Central memory CD8-positive, alpha-beta T cell (primary cell): ENCODE data around the gene ZC3H12D.
"Not testable (repeated sequence)": the region's sequence is repeated elsewhere in the genome, so short reads cannot be mapped to it uniquely, and the experiment has no call there.

Source experiments
- ATAC-seq: fragments of 150-1000 bp; cut with Tn5 transposase; replicated peaks from 2 replicates; pipeline ENCODE4 v1.10.0; 2022; ENCODE audit warnings: mild to moderate bottlenecking, moderate FRiP score, moderate number of reproducible peaks; ENCODE audit not compliant: poor library complexity, severe bottlenecking; ENCODE audit errors: extremely low read depth
- DNase-seq, 2 donors: peaks; one replicate each; pipeline ENCODE4 v3.0.0; 2021; ENCODE audit warnings: low spot score in 2 of 2
- H3K27ac Mint-ChIP-seq: one replicate; pipeline ENCODE4 v1.8.0; 2022; ENCODE audit warnings: low read depth, mild to moderate bottlenecking, moderate library complexity, mixed read lengths
- H3K27me3 Mint-ChIP-seq: one replicate; pipeline ENCODE4 v1.8.0; 2022; ENCODE audit warnings: mixed read lengths
- H3K36me3 Mint-ChIP-seq: one replicate; pipeline ENCODE4 v1.8.0; 2022; ENCODE audit warnings: mild to moderate bottlenecking, moderate library complexity, mixed read lengths; ENCODE audit not compliant: insufficient read depth
- H3K4me1 Mint-ChIP-seq: one replicate; pipeline ENCODE4 v1.8.0; 2022; ENCODE audit warnings: mixed read lengths
- H3K4me3 Mint-ChIP-seq: one replicate; pipeline ENCODE4 v1.8.0; 2022; ENCODE audit warnings: mild to moderate bottlenecking, moderate library complexity, mixed read lengths
- H3K9me3 Mint-ChIP-seq: one replicate; pipeline ENCODE4 v1.8.0; 2022; ENCODE audit warnings: mixed read lengths

ZC3H12D gene

DNA sequence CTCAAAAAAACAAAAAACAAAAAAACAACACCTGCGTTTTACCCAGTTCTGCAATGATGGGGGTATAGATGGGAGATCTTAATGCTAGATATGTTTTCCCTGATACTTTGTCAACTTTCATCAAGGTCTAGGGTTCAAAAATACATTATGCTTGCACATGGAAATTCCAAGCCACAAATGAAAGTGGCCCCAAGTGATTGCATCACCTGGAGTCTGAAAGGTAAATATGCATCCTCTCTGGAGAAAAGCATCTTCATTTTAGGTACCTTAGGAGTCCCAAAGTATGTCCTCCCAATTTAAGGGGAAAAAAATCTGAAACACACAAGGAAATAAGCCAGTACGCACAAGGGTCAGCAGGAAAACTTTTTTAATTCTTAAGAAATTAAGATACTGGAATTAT lies 12.6 kb upstream of the ZC3H12D start:
- H3K4me3 Mint-ChIP-seq, result no peak overlapping the region
- peaks cover 19% of the 10 kb centered on the region for H3K4me1 Mint-ChIP-seq
- peaks cover 10% of the 10 kb centered on the region for H3K36me3 Mint-ChIP-seq
- ATAC-seq, result no peak
- H3K27me3 Mint-ChIP-seq, result no peaks in the 10 kb centered on the region
- no peaks in the 10 kb centered on the region for H3K9me3 Mint-ChIP-seq
- peak overlapping the region; percentile 69 for H3K27ac Mint-ChIP-seq
- DNase-seq, result no peak

DNA sequence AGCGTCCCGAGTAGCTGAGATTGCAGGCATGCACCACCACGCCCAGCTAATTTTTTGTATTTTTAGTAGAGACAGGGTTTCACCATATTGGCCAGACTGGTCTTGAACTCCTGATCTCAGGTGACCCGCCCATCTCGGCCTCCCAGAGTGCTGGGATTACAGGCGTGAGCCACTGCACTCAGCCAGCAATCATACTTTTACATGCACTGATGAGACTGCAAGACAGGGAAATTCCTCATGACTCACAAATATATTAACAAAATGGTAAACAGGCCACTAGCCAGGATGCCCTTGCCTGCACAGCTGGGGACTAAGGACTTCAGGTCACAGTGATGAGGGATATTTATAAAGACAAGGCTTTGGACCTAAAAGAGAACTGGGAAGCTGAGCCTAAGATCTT lies 11.8 kb upstream of the ZC3H12D start:
- H3K36me3 Mint-ChIP-seq, H3K9me3 Mint-ChIP-seq, DNase-seq, ATAC-seq, H3K4me3 Mint-ChIP-seq, H3K27me3 Mint-ChIP-seq: not testable (repeated sequence)
- peak overlapping the region; percentile 96 for H3K27ac Mint-ChIP-seq
- peaks cover 19% of the 10 kb centered on the region for H3K4me1 Mint-ChIP-seq

DNA sequence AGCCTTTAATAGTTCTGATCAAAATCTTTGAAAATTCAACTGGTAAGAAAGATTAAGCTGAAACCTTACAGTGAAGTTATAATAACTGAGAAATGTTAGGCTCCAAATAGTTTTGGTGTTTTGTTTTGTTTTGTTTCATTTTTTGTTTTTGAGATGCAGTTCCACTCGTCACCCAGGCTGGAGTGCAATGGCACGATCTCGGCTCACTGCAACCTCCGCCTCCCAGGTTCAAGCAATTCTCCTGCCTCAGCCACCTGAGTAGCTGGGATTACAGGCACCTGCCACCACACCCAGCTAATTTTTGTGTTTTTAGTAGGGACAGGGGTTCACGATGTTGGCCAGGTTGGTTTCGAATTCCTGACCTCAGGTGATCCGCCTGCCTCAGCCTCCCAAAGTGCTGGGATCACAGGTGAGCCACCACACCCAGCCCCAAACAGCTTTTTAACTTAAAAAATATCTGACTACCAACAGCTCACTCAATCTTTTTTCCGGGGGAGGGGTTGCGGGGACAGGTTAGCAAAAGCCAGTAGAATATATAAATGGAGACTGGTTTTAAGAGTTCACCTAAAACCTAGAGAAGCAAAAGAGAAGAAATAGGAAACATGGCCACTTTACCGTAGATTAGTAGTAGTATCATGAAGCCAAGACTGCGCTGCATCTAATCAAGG lies 10.7 kb upstream of the ZC3H12D start:
- not testable (repeated sequence) for H3K36me3 Mint-ChIP-seq, H3K27me3 Mint-ChIP-seq, DNase-seq, H3K9me3 Mint-ChIP-seq
- Mint-ChIP-seq H3K4me3 (peak overlapping the region; percentile 71), H3K27ac (peak overlapping the region; percentile 96), H3K4me1 (peaks cover 19% of the 10 kb centered on the region)
- ATAC-seq, result peak; percentile 61

- not testable (repeated sequence) for H3K9me3 Mint-ChIP-seq, H3K27me3 Mint-ChIP-seq, H3K36me3 Mint-ChIP-seq
- Mint-ChIP-seq H3K4me1 (peaks cover 19% of the 10 kb centered on the region), H3K27ac (peak overlapping the region; percentile 96), H3K4me3 (peak overlapping the region; percentile 71)
- peak; percentile 94 for ATAC-seq
- DNase-seq, result peak in 1 of 2 donors; percentile 51
These were observed 10.0 kb upstream of the ZC3H12D start for GRCh38 chr6:149494810-149495209.

DNA sequence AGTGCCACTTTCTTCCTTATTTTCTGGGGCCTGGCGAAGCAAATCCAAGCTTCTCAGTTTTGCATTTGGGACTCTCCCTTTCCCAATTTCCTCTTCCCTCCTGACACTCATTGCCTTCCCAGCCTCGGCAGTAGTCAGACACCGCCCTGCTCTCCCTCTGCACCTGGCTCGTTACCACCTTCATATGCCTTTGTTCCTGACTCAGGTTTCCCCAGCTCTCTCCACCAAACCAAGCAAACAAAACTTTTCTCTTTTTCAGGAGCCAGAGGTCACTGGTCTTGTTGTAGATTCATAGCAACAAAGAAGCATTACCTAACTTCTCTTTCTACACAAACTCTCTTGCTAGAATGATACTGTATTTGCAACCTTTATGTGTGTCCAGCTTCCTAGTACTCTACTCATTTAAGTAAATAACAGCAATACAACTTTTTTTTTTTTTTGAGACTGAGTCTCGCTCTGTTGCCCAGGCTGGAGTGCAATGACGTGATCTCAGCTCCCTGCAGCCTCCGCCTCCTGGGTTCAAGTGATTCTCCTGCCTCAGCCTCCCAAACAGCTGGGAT lies 9.0 kb upstream of the ZC3H12D start:
- H3K36me3 Mint-ChIP-seq, result peaks cover 3% of the 10 kb centered on the region
- no peak overlapping the region for H3K4me3 Mint-ChIP-seq
- peak overlapping the region; percentile 96 for H3K27ac Mint-ChIP-seq
- ATAC-seq (no peak), DNase-seq (no peak)
- H3K9me3 Mint-ChIP-seq, result no peaks in the 10 kb centered on the region
- peaks cover 19% of the 10 kb centered on the region for H3K4me1 Mint-ChIP-seq
- H3K27me3 Mint-ChIP-seq, result no peaks in the 10 kb centered on the region

DNA sequence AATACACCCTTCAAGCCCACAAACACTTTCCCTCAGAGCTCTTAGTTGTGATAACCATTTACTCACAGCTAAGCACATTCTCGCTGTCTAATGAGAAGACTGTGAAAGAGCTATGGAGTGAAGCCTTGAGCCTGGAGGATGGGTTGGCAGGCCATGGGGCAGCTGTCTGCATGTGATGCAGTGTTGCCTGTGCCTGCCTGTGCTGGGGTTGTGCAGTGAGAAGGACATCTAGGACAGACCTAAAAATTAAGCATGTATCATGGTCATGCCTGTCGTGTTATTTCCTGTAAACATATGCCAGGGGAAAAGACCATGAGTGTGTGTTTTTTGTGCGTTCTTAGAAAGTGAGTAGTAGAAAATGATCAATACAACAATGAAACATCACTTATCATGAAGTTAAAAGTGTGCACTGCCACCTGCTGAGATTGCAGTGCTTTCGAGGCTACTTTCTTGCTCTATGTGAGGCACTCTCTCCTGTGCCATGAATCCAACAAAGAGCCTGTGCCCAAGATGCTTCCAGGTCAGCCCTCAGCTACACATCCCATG lies 8.1 kb upstream of the ZC3H12D start:
- no peak for DNase-seq
- H3K27ac Mint-ChIP-seq, result peak overlapping the region; percentile 96

DNA sequence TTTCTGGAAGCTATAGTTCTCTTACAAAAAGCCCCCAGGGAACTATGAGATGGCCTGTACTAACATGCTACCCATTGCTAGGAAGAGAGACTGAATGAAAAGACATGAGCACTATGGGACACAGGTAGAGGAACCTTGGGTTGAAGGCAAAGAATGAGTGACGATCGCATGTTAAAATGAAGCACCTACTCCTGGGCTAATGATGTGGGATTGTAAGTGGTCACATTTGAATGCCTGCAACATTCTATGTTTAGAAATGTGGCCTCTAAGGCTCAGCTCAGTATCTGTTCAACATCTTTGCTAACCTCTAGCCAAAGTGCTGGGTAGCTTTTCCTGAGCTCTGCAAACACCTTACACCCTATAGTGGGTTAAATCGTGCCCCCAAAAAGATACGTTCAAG lies 5.2 kb upstream of the ZC3H12D start:
- Mint-ChIP-seq H3K36me3 (peaks cover 10% of the 10 kb centered on the region), H3K4me3 (no peak overlapping the region), H3K4me1 (peaks cover 18% of the 10 kb centered on the region), H3K9me3 (no peaks in the 10 kb centered on the region), H3K27me3 (no peaks in the 10 kb centered on the region), H3K27ac (no peak overlapping the region)
- DNase-seq, result no peak
- no peak for ATAC-seq

More for the DNA sequence above, 8.1 kb upstream of the ZC3H12D start:
- Mint-ChIP-seq H3K4me3 (no peak overlapping the region), H3K36me3 (peaks cover 3% of the 10 kb centered on the region), H3K27me3 (no peaks in the 10 kb centered on the region), H3K9me3 (no peaks in the 10 kb centered on the region), H3K4me1 (peaks cover 16% of the 10 kb centered on the region)
- ATAC-seq, result no peak

- H3K27ac Mint-ChIP-seq, result no peak overlapping the region
- no peaks in the 10 kb centered on the region for H3K27me3 Mint-ChIP-seq
- DNase-seq (no peak), ATAC-seq (no peak)
- H3K4me1 Mint-ChIP-seq, result peaks cover 21% of the 10 kb centered on the region
- no peaks in the 10 kb centered on the region for H3K9me3 Mint-ChIP-seq
- no peak overlapping the region for H3K4me3 Mint-ChIP-seq
- peaks cover 9% of the 10 kb centered on the region for H3K36me3 Mint-ChIP-seq
These were observed 4.0 kb upstream of the ZC3H12D start for GRCh38 chr6:149488815-149489214.

GRCh38 chr6:149487316-149487715 lies 2.5 kb upstream of the ZC3H12D start:
- Mint-ChIP-seq H3K27me3 (no peaks in the 10 kb centered on the region), H3K27ac (no peak overlapping the region), H3K4me3 (no peak overlapping the region), H3K9me3 (no peaks in the 10 kb centered on the region), H3K36me3 (peaks cover 9% of the 10 kb centered on the region), H3K4me1 (peaks cover 32% of the 10 kb centered on the region)
- ATAC-seq, result no peak
- DNase-seq, result no peak

- peaks cover 63% of the 10 kb centered on the region for H3K4me1 Mint-ChIP-seq
- no peak for ATAC-seq
- peak overlapping the region; percentile 87 for H3K4me3 Mint-ChIP-seq
- peak overlapping the region; percentile 100 for H3K27ac Mint-ChIP-seq
- DNase-seq, result no peak
- peaks cover 17% of the 10 kb centered on the region for H3K36me3 Mint-ChIP-seq
- H3K27me3 Mint-ChIP-seq, result no peaks in the 10 kb centered on the region
- no peaks in the 10 kb centered on the region for H3K9me3 Mint-ChIP-seq
These were observed 762 bp downstream of the ZC3H12D start for GRCh38 chr6:149483849-149484655.

DNA sequence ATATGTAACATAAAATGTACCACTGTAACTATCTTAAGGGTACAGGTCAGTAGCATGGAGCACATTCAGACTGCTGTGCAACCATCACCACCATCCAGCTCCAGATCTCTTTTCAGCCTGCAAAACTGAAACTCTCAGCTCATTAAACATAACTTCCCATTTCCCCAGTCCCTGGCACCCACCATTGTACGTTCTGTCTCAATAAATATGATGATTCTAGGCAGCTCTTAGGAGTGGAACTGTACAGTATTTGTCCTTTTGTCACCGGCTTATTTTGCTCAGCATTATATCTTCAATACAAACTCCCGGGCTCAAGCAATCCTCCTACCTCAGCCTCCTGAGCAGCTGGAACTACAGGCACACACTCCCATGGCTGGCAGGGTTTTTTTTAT lies 1.5 kb downstream of the ZC3H12D start:
- peaks cover 69% of the 10 kb centered on the region for H3K4me1 Mint-ChIP-seq
- no peak for ATAC-seq
- peaks cover 17% of the 10 kb centered on the region for H3K36me3 Mint-ChIP-seq

GRCh38 chr6:149482545-149483333 lies 2.1 kb downstream of the ZC3H12D start:
- DNase-seq (no peak), ATAC-seq (no peak)
- Mint-ChIP-seq H3K36me3 (peaks cover 19% of the 10 kb centered on the region), H3K27me3 (no peaks in the 10 kb centered on the region), H3K27ac (peak overlapping the region; percentile 100), H3K4me3 (peak overlapping the region; percentile 87), H3K9me3 (no peaks in the 10 kb centered on the region), H3K4me1 (peaks cover 69% of the 10 kb centered on the region)

More for the DNA sequence above, 1.5 kb downstream of the ZC3H12D start:
- no peak for DNase-seq
- Mint-ChIP-seq H3K27ac (peak overlapping the region; percentile 100), H3K27me3 (no peaks in the 10 kb centered on the region), H3K9me3 (no peaks in the 10 kb centered on the region), H3K4me3 (peak overlapping the region; percentile 87)
